Measurements from ENCODE around the gene RASSF7.
A peak's percentile ranks its signal among the peaks of the same experiment; 100 is the strongest.

Gene RASSF7

DNA sequence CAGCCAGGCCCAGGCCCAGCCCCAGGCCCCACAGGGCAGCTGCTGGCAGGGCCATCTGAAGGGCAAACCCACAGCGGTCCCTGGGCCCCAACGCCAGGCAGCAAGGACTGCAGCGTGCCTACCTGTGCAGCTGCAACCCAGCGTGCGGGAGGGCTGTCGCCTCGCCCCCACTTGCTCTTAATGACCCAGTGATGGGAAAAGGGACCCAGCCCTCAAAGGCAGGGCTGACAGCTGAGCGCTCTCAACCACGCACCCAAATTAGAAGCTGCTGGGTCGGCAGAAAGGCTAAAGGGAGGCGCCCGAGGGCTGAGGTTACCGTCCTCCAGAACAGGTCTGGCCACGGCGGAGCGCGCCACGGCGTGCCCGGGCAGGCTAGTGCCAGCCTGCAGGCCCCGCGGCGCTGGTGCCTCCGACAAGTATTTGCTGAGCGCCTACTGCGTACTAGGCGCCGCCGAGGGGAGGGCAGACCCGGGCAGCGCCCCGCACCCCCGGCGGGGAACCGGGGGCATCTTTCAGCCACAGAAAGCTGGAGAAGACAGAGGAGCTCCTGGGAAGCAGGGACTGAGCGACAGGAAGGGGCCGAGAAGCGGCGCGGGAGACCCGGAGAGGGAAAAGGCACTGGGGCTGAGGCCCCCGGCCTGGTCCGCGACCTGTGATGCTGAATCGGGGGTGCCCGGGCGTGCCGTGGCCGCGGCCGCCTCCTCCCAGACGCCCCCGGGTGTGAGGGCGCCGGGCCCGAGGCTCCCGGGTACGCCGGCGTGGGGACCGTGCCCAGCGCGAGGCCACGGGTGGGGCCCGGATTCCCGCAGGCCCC, 26.2 kb upstream of the RASSF7 start:
- H3K4me3 ChIP-seq (replicated peaks in 1 of 2; ENCODE audit: low read depth in 2 of 2, low read length in 2 of 2) = peak overlapping the region; percentile 80
- TF ChIP-seq, protein P1, sequence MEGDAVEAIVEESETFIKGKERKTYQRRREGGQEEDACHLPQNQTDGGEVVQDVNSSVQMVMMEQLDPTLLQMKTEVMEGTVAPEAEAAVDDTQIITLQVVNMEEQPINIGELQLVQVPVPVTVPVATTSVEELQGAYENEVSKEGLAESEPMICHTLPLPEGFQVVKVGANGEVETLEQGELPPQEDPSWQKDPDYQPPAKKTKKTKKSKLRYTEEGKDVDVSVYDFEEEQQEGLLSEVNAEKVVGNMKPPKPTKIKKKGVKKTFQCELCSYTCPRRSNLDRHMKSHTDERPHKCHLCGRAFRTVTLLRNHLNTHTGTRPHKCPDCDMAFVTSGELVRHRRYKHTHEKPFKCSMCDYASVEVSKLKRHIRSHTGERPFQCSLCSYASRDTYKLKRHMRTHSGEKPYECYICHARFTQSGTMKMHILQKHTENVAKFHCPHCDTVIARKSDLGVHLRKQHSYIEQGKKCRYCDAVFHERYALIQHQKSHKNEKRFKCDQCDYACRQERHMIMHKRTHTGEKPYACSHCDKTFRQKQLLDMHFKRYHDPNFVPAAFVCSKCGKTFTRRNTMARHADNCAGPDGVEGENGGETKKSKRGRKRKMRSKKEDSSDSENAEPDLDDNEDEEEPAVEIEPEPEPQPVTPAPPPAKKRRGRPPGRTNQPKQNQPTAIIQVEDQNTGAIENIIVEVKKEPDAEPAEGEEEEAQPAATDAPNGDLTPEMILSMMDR (IDR thresholded peaks at IDR 0.05; ENCODE audit: low read depth, low read length) = no peak
- DNase-seq (ENCODE audit: low read depth in 2 of 2) = peak; percentile 20 to 32

DNA sequence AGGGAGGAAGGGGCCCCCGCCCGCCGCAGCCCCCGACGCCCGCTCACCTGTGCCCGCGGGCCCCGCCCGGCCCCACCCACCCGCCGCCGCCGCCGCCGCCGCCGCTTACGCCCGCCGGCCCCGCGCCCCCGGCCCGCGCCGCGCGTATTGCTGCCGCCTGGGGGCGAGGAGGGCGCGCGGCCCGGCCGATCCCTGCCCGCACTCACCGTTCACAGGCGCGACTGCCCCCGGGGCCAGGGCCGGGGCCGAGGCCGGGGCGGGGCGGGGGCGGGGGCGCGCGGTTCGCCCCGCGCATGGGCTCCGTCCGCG, 25.6 kb upstream of the RASSF7 start:
- DNase-seq (ENCODE audit: low read depth in 2 of 2) = no peak
- H3K4me3 ChIP-seq (replicated peaks in 1 of 2; ENCODE audit: low read depth in 2 of 2, low read length in 2 of 2) = peak overlapping the region; percentile 80

DNA sequence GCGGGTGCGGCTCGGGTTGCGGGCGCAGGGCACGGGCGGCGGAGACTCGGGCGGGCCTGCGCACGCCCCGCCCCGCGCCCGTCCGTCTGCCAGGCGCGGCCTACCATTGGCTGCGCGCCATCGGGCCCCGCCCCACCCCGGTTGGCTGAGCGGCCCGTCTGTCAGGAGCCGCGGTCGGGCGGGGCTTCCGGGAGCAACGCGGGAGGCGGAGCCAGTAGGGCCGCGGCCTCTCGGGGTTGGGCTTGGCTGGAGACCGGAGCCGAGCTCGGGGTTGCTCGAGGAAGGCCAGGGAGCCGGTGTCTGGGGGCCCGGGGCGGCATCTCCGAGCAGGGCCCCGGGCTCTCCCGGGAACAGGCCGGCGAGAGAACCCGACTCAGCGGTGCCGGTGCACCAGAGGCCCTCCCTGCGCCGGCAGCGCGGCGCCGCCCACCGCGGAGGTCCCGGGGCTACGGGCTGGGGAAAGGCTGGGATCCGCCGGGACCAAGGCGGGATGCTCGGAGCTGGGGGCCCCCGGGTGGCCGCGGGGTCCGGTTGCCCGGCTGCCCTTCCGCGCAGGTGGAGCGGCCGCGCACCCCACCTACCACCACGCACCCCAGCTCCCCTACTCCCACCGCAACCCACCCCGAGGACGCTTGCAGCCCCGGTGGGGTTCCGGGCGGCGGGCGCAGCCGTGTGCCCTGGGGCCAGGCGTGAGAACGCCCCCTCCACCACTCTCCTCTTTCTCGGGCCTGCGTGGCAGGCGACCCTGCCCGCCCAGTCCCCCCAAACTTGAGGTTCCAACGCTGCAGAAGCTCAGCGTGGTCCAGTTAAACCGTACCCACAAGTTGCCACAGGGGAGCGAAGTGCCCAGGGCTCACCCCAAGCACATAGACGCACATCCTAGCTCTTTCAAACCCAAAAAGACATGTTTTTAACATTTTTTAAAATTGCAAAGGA, 25.0 kb upstream of the RASSF7 start, which contains the start of gene HRAS:
Gene HRAS, minus strand, starts transcription at position 58 of the 936 bp plus-strand sequence.
- peak within 1 kb of the TSS; percentile 80 for H3K4me3 ChIP-seq (replicated peaks in 1 of 2; ENCODE audit: low read depth in 2 of 2, low read length in 2 of 2)
- TF ChIP-seq, protein P1 (IDR thresholded peaks at IDR 0.05; ENCODE audit: low read depth, low read length) = no peak
- peak; percentile 94 to 97 for DNase-seq (ENCODE audit: low read depth in 2 of 2)

More for the DNA sequence above, 25.6 kb upstream of the RASSF7 start:
- TF ChIP-seq, protein P1 (IDR thresholded peaks at IDR 0.05; ENCODE audit: low read depth, low read length) = no peak

DNA sequence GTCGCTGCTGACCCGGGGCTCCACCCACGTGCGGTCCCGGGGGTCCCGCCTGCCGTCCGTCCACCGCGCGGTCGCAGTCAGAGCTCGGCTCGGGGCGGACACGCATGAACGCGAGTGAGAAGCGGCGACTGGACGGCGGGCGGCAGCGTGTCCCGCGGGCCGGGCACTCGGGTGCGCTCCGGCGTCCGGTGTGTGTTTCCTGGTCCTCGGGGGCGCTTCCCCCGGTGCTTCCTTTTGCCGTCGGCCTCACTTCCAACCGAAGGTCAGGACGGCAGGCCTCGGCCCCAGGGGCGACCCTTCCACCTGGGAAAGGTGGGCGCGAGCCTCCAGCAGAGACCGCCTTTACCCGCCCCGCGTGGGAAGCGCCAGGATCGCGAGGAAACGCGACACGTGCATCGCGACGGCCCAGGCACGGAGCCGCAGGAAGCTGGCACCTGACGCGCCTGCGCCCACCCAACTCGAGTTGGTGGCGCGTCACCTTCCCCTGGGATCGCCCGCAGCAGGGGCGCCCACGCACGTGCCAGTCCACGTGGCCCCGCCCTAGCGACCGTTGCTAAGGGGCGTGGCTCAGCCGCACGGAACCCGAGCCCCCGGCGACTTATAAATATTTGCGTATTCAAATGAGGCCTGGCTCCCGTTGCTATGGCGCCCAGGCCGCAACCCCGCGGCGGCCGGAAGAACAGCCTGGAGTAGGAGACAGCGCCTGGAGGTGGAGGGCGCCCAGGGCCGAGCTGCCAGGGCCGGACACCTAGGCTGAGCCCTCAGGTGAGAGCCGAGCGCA, 23.7 kb upstream of the RASSF7 start, which contains the start of gene LRRC56:
Gene LRRC56, plus strand, starts transcription at position 687 of the 781 bp plus-strand sequence. CDS start 3,158 bp downstream, outside the sequence.
- H3K4me3 ChIP-seq (replicated peaks in 1 of 2; ENCODE audit: low read depth in 2 of 2, low read length in 2 of 2) = peak within 1 kb of the TSS; percentile 18 to 34
- peak; percentile 76 to 86 for DNase-seq (ENCODE audit: low read depth in 2 of 2)
- TF ChIP-seq, protein P1 (IDR thresholded peaks at IDR 0.05; ENCODE audit: low read depth, low read length) = no peak

DNA sequence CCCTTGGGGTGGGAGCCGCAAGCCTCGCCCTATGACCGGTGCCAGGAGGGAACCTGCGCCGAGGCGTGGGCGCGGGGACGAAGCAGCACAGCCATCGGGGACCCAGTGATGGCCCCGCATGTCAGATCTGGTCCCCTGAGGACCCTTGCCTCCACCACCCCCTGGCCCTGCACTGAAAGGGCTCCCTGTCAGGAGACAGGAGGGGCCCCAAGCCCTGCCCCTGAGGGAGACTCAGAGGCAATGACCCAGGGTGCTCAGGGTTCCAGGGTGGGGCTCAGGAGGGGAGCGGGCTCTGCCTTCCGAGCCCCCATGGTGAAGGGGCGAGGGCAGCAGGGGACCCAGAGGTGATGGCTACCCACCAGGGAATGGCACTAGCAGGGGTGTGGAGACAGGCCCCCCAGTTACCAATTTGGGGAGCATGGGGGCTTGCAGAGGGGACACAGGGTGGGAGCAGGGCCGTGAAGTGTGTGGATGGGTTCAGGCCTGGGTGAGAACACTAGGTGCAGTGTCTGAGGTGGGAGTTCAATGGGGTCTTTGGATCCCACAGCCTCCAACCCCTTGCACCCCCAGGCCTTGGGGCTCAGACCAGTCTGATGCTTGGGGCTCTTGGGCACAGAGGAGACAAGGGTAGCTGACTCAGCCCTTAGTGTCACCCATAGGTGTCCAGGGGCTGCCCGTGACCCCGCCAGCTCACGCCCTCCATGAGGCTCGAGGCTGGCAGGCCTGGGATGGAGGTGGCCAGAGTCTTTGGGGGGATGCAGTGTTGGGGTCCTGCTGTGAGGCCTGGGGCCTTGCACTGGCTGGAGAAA, 22.9 kb upstream of the RASSF7 start:
- peak overlapping the region in 1 of 2 donors; percentile 34 for H3K4me3 ChIP-seq (replicated peaks in 1 of 2; ENCODE audit: low read depth in 2 of 2, low read length in 2 of 2)
- TF ChIP-seq, protein P1 (IDR thresholded peaks at IDR 0.05; ENCODE audit: low read depth, low read length) = no peak
- DNase-seq (ENCODE audit: low read depth in 2 of 2) = no peak

Data from cardiac fibroblast (primary cell).